ENCODE results near the gene TMEM69. TPM values are rescaled to one million over a fixed set of nuclear protein-coding genes. Genes with fewer than 3 reads are reported as not detected.

Gene TMEM69
- total RNA-seq, 1 experiment from 2014 or later = 19.1 TPM

GRCh38 chr1:45643321-45643720 is 44.7 kb upstream of the TMEM69 start:
- TF ChIP-seq REST (IDR thresholded peaks at IDR 0.05; ENCODE audit: insufficient read depth in 1 of 2, low read depth in 2 of 2, low read length in 1 of 2) = no peak
- no peak for TF ChIP-seq SIN3A (IDR thresholded peaks at IDR 0.05; ENCODE audit: borderline replicate concordance, insufficient read depth, low read depth, low read length)
- TF ChIP-seq TCF7L2 (IDR thresholded peaks at IDR 0.05; ENCODE audit: low read depth, low read length) = no peak
- H3K27ac ChIP-seq (ENCODE audit: low read length) = no peak overlapping the region
- no peaks in the 10 kb centered on the region for H3K27me3 ChIP-seq (ENCODE audit: control insufficient read depth, insufficient read depth, low read length)
- ATAC-seq (no peak), DNase-seq (ENCODE audit: low read depth, low spot score) (no peak)
- H3K4me1 ChIP-seq (ENCODE audit: control insufficient read depth, insufficient read depth, low read length) = no peaks in the 10 kb centered on the region
- H3K9me3 ChIP-seq (ENCODE audit: control insufficient read depth, insufficient read depth, low read depth, low read length) = no peaks in the 10 kb centered on the region
- no TSS peak for BruUV-seq (replicated peaks)
- CTCF ChIA-PET = no interaction called here
- POLR2A ChIA-PET = no interaction called here
- in situ Hi-C loops (cut with HindIII; ENCODE audit: low pct_unique_long_range_greater_than_20kb, low sequenced_read_pairs) = no loop called here
- intact Hi-C loops (cut with micrococcal nuclease; ENCODE audit: unreplicated experiment) = no loop called here
- H3K36me3 ChIP-seq (ENCODE audit: control insufficient read depth, insufficient read depth, low read length) = peaks cover 16% of the 10 kb centered on the region
- no peak overlapping the region for H3K4me3 ChIP-seq (ENCODE audit: low read depth in 2 of 2, low read length in 2 of 2)

- Histone ChIP-seq H3K27ac (ENCODE audit: low read length) (no peak overlapping the region), H3K4me1 (ENCODE audit: control insufficient read depth, insufficient read depth, low read length) (no peaks in the 10 kb centered on the region), H3K36me3 (ENCODE audit: control insufficient read depth, insufficient read depth, low read length) (peaks cover 10% of the 10 kb centered on the region; the same call in 1 of the 2 replicates), H3K4me3 (ENCODE audit: low read depth in 2 of 2, low read length in 2 of 2) (no peak overlapping the region), H3K27me3 (ENCODE audit: control insufficient read depth, insufficient read depth, low read length) (no peaks in the 10 kb centered on the region), H3K9me3 (ENCODE audit: control insufficient read depth, insufficient read depth, low read depth, low read length) (no peaks in the 10 kb centered on the region)
- in situ Hi-C loops (cut with HindIII; ENCODE audit: low pct_unique_long_range_greater_than_20kb, low sequenced_read_pairs) = no loop called here
- intact Hi-C loops (cut with micrococcal nuclease; ENCODE audit: unreplicated experiment) = no loop called here
- POLR2A ChIA-PET = no interaction called here
- BruUV-seq (replicated peaks) = no TSS peak
- TF ChIP-seq CTCF (IDR thresholded peaks at IDR 0.05) = peak; percentile 29; the same call in 1 of the 2 replicates
- TF ChIP-seq SIN3A (IDR thresholded peaks at IDR 0.05; ENCODE audit: borderline replicate concordance, insufficient read depth, low read depth, low read length) = no peak
- CTCF ChIA-PET = no interaction called here
- ATAC-seq (peak; percentile 69), DNase-seq (ENCODE audit: low read depth, low spot score) (no peak)
Observed at GRCh38 chr1:45643978-45644377, 44.0 kb upstream of the TMEM69 start.

- in situ Hi-C loops (cut with HindIII; ENCODE audit: low pct_unique_long_range_greater_than_20kb, low sequenced_read_pairs) (no loop called here), intact Hi-C loops (cut with micrococcal nuclease; ENCODE audit: unreplicated experiment) (no loop called here)
- TF ChIP-seq REST (IDR thresholded peaks at IDR 0.05; ENCODE audit: insufficient read depth in 1 of 2, low read depth in 2 of 2, low read length in 1 of 2) (no peak), CTCF (IDR thresholded peaks at IDR 0.05) (no peak), POLR2AphosphoS5 (IDR thresholded peaks at IDR 0.05; ENCODE audit: low read depth, low read length) (no peak), SIN3A (IDR thresholded peaks at IDR 0.05; ENCODE audit: borderline replicate concordance, insufficient read depth, low read depth, low read length) (no peak), TCF7L2 (IDR thresholded peaks at IDR 0.05; ENCODE audit: low read depth, low read length) (no peak)
- Histone ChIP-seq H3K27me3 (ENCODE audit: control insufficient read depth, insufficient read depth, low read length) (no peaks in the 10 kb centered on the region), H3K36me3 (ENCODE audit: control insufficient read depth, insufficient read depth, low read length) (peaks cover 7% of the 10 kb centered on the region; the same call in 1 of the 2 replicates), H3K9me3 (ENCODE audit: control insufficient read depth, insufficient read depth, low read depth, low read length) (no peaks in the 10 kb centered on the region), H3K4me1 (ENCODE audit: control insufficient read depth, insufficient read depth, low read length) (no peaks in the 10 kb centered on the region), H3K4me3 (ENCODE audit: low read depth in 2 of 2, low read length in 2 of 2) (no peak overlapping the region), H3K27ac (ENCODE audit: low read length) (no peak overlapping the region)
- ChIA-PET POLR2A (no interaction called here), CTCF (no interaction called here)
- DNase-seq (ENCODE audit: low read depth, low spot score) (no peak), ATAC-seq (no peak)
- BruUV-seq (replicated peaks) = no TSS peak
Observed at GRCh38 chr1:45644661-45645060, 43.3 kb upstream of the TMEM69 start.
